Activated T-cell treated with anti-CD3 and anti-CD28 coated beads for 1 hour (primary cell): ENCODE measurements around the gene LCAT.
"Not testable (repeated sequence)": the region's sequence is repeated elsewhere in the genome, so short reads cannot be mapped to it uniquely, and the experiment has no call there.

Experiments used
- DNase-seq: peaks from one replicate; pipeline ENCODE4 v3.0.0-alpha.2; 2020; ENCODE audit warnings: low read depth

LCAT gene

DNA sequence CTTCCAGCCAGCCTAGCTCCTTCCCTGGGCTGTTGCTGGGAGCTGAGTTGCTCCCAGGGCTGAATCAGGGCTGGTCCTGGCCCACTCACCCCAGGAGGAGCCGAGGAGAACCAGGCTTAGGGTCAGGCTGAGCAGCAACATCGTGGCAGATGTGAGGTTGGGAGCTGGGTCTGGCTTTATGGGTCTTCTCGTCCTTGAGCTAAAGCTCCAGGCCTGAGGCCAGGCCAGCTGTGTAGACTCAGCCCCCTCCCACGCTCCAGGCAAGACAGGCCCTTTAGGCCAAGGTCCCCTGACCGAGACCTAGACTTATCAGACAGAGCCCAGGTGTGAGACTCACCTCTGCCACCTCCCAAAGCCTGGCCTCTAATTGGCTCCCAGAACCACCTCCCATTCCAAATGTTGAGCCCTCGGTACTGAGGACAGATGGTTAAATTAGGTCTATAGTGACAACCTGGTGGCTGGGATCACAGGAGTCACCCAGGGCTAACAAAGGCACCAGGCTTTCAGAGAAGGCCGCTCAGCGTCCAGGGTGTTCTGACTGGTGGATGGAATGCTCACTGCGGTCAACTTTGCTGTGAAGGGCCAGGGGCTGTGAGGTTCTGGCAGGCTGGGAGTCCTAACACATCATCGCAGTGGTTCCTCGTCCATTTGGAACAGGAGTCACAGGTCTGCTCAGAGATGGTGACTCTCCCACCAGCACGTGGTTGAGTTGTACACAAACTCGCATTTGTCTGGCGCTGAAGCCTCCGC, 12.0 kb downstream of the LCAT start, which contains the start of gene CTRL:
Gene CTRL, minus strand, starts transcription at position 151 of the 750 bp plus-strand sequence. Its CDS starts 10 bp downstream, at position 141.
- DNase-seq: no peak

- DNase-seq: no peak
Measured at GRCh38 chr16:67930678-67931211, 13.2 kb downstream of the LCAT start.

DNA sequence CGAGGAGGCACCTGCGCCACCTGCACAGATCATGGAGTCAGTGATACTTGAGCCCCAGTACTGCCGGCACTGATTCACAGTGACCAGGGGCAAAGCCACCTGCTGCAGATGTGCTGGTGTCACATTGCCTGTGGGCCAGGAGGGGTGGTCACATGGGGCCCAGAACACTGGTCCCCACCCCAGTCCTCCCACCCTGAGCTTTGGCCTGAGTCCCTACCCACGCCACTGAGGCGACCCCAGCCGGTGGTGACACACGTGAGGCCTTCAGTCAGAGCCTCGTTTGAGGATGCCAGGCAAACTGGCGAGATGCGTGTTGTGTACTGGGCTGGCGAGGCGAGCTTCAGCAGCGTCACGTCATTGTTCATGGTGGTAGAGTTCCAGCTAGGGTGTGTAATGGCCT, 13.7 kb downstream of the LCAT start:
- DNase-seq: no peak

DNA sequence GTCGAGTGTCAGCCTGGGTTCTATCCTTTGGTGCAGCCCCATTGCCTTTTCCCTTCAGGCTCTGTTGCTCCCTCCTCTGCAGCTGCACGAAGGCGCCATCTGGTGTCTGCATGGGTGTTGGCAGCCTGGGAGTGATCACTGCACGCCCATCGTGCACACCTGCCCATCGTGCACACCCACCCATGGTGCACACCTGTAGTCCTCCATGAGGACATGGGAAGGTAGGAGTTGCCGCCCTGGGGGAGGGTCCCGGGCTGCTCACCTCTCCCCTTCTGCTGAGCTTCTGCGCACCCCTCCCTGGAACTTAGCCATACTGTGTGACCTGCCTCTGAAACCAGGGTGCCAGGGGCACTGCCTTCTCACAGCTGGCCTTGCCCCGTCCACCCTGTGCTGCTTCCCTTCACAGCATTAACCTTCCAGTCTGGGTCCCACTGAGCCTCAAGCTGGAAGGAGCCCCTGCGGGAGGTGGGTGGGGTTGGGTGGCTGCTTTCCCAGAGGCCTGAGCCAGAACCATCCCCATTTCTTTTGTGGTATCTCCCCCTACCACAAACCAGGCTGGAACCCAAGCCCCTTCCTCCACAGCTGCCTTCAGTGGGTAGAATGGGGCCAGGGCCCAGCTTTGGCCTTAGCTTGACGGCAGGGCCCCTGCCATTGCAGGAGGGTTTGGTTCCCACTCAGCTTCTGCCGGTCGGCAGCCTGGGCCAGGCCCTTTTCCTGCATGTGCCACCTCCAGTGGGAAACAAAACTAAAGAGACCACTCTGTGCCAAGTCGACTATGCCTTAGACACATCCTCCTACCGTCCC, 15.2 kb downstream of the LCAT start:
- peak; percentile 69 for DNase-seq

- no peak for DNase-seq
Measured at GRCh38 chr16:67928147-67928546, 15.8 kb downstream of the LCAT start.

DNA sequence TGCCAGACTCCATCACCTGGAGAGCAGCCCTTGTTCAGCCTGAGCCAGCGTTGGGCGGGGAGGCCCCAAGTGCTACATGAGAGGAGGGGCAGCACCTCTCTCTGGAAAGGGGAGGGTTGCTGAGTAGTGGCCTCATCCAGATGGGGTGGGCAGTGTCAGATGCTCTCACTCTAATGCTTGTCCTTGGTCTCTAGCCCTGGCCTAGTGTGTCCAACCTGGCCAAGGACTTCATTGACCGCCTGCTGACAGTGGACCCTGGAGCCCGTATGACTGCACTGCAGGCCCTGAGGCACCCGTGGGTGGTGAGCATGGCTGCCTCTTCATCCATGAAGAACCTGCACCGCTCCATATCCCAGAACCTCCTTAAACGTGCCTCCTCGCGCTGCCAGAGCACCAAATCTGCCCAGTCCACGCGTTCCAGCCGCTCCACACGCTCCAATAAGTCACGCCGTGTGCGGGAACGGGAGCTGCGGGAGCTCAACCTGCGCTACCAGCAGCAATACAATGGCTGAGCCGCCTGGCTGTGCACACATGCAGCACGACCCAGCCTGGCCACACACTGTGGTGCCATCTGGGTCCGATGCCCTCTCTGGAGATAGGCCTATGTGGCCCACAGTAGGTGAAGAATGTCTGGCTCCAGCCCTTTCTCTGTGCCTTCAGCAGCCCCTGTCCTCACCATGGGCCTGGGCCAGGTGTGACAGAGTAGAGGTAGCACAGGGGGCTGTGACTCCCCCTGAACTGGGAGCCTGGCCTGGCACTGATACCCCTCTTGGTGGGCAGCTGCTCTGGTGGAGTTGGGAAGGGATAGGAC, 16.6 kb downstream of the LCAT start:
- no peak for DNase-seq

DNA sequence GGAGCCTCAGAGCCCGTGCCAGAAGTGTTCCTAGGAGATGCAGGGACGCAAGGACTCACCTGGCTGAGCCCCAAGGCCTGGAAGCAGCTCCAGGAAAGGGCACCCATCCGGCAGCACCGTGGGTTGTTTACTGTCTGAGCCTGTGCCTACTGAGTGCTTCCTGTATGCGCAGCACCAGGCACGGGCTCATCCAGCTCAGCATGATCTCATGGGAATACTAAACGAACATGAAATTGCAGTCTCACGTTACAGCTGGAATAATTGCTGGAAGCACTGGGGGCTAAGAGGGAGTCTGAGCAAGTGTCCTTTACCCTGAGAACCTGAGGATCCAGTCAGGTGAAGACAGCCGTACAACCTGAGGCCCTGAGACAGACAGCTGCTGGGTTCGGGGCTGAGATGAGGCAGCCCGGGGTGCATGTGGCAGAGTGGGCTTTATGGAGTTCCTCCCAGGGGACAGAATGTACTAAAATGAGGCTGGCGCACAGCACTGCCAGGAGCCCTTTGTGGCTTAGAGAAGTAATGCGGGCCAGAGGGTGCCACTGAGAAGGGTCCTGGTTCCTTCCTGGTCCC, 17.7 kb downstream of the LCAT start:
- no peak for DNase-seq

DNA sequence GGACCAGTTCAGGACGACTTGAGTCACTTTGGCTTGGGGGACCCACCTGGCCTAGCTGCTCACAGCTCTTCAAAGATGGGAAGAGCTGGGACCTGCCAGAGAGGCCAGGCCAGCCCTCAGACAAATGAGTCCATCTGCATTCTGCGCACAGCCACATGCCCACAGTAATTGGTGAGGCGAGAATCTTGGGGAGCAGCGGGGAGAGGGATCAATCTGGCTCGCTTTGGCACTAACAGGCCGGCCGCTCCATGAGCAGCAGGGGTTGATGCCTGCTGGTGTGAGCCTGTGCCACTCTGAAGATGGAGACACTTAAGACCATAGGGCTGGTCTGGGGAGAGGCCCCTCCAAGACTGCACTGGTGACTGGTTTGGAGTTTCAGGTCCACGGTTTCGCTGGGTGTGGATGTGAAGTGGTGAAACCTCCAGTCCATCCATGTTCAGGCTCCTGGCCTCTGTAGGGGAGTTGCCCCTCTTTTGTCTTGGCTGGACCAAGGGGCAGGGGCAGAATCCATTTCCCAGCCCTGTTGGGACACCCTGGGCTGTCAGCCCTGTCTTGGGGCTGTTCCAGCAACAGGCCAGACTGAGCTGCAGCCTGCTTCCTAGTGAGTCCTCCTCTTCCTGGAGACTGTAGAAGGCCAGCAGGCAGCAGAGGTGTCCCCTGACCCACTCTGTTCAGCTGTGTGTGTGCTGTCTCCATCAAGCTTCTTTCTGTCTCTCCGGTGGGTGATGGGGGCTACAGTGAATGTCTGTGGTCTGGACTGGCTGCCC, 19.6 kb downstream of the LCAT start:
- no peak for DNase-seq

DNA sequence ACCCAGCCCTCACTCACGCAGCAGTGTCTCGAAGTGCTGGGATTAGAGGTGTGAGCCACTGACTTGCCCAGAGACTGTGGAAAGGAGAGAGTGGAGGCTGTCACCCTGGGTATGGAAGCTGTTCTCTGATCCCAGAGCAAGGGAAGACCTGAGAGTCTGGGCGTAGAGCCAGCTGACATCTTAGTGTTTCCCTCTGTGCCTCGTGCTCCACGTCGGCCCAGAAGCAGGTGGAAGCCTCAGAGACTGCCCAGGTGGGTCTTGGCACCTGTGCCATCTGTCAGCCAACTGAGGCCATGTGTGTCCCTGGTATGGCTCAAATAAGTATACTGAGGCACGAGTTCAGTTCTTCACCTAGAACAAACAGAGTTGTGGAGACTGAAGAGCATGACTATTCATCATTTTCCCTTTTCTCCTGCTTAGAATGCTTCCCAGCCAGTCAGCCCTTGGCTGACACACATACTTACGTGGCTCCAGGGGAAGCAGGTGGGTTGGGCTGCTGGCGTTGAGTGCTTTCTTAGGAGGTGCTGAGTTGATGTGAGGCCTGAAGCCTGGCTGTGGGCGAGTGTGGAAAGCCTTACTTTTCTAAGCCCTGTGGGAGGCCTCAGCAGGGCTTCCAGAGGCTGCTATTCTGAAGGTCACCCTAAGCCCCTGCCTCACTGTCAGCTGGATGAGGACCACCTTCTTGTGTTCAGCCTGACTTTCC, 20.4 kb downstream of the LCAT start:
- DNase-seq: no peak

DNA sequence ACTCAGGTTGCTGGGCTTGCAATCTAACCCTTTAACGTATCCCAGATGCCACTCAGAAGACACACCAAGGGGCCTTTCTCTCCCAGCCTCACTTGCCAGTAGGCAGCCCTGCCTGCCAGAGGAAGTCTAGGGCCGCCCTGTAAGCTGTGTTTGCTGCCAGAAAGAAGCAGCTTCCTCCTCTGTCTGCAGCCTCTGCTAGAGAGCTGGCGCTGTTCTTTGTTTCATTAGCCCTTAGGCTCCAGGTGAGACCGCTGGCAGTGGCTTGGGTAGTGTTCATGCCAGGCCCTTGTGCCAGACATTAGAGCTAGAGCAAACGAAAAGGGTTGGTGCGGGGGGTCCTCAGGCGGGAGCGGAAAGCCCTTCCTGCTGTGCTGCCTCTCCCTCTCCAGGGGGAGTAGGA, 21.2 kb downstream of the LCAT start:
- DNase-seq: no peak

DNA sequence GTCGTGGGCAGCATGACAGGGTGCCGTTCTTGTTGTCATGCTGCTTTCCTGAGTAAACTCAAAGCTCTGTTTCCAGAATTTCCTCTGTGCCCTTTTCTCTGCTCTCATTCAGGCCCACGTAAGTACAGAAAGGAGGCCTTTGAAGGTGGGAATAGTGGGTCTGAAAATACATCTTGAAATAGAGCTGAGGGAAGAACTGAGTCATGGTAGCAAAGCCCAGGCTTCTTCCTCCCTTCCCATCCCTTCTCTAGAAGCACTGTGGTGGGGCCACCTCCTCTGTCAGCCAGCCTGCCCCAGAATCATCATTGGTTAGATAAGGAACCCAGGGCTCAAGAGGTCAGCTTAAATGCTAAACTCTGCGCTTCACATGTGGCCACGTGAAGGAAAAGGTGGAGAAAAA, 21.7 kb downstream of the LCAT start:
- DNase-seq: no peak

DNA sequence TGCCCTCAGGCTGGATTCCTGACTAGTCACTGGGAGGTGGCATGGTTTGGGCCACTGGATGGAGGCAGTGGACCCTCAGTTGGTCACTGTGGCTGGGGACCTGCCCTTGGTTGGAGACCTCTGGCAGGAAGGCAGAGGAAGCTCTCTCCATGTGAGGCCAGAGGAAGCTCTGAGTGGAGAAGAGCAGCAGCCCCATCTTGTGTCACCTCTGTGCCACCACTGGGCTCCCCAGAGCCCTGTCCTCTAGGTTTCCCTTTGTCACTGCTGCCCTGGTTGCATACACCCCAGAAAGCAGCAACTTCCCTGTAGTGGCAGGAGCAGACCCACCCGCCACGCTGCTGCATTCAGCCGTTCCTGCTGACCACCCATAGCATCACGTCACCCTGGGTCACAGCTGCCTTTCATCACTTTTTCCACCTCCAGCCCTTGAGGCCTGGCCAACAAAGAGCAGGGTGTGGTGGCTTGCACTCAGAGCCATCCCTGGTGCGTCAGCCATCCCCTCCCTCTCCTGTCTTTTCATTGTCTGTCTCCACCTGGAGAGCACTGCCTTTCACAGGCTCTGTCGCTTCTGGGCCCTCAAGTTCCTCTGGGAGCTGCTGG, 24.2 kb downstream of the LCAT start:
- DNase-seq: no peak

DNA sequence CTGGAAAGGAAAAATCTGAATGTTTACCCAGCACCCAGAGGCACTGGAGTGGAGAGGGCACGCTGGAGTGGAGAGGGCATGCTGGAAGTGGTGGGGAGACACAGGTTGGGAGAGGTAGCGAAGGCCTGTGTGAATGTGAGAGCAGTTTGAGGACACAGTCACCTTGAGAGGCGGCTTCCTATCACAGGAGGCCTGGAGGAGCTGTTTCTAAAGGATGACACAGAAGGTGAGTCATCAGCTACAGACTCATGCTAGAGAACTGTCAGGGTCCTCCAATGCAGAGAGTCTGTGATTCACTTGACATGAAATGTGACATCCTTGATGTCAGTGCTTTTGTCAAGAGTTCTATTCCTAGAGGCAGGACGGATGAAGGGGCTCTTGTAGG, 26.1 kb downstream of the LCAT start:
- DNase-seq: no peak

GRCh38 chr16:67917140-67917851, 26.6 kb downstream of the LCAT start:
- DNase-seq: no peak

DNA sequence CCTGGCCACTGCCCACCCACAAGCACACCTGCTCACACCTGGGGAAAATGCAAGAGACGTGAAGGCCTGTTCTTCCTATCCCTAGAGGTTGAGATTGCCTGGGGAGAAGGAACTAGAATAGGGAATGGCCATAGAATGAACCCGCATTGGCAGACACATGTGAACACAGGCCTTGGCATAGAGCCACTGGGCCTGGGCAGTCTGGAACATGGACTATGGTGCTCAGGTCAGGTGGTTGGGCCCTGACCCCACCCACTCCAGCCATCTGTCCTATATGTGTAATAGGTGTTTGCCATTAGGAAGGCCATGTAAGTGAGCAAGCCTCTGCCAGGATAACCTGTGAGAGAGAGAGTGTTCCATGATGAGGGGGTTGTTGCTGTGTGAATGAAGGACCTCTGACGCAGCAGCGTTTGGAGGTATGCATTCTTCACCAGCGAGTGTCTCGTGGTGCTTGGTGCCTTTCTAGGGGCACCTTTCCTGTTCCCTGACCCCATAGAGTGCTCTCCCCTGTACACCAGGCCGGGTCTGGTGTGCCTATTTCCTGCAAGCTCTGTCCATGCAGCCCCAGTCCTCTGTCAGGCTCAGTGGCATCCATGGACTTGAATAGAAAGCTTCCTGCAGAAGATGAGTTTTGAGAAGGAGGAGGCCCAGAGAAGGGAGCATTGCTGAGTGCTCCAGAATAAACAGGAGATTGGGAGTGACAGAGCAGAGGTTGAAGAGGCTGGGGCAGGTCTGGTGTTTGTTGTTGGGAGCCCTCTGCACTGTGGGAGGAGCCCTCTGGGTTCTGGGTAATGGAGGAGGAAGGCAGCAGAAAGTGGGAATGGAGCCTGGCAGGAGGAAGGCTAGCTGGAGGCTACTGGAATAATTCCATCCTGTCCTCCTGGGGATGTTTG, 27.8 kb downstream of the LCAT start:
- DNase-seq: no peak

GRCh38 chr16:67915496-67915769, 28.5 kb downstream of the LCAT start:
- not testable (repeated sequence) for DNase-seq

DNA sequence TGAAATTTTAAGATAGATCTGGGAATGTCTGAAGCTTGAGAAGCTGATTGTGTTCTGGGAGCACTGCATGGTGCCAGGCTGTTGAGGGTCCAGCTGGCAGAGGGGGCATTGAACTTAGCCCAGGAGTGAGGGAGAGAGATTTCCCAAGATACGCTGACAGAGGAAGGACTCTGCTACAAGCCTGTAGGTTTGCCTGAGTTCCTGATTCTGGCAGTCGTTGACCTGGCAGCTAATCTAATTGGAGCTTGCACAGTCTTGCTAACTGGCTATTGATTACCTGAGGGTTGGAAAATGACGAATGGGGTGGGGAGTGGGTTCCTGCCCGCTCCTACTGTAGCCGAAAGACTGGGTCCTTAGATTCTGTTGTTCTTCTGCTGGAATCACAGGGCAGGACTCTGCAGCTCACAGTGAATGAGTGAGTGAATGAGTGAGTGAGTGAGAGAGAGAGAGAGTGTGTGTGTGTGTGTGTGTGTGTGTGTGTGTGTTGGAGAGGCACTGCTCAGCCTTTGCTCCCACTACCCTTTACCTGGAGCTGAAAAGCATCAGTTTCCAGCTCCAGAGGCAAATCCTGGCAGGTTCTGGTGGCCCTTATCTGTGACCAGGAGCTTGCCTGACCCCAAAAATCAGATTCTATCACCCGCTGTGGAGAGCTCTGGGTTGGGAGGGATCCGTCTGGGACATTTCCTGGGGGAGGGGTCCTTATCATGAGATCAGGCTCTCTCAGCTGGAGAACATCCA, 29.0 kb downstream of the LCAT start:
- no peak for DNase-seq

GRCh38 chr16:67910158-67910557, 33.8 kb downstream of the LCAT start:
- no peak for DNase-seq
